DMS153 (cell line): ENCODE measurements around the gene AVPR1B.
A peak's percentile ranks its signal among the peaks of the same experiment; 100 is the strongest.

Experiments used
- DNase-seq: peaks from one replicate; lab custom pipeline; 2025; lab: John Stamatoyannopoulos, UW

The AVPR1B gene

GRCh38 chr1:206112600-206113301 lies 4.4 kb downstream of the AVPR1B start:
- peak; percentile 48 for DNase-seq

GRCh38 chr1:206111271-206111927 lies 5.8 kb downstream of the AVPR1B start:
- no peak for DNase-seq

GRCh38 chr1:206110820-206111219 lies 6.4 kb downstream of the AVPR1B start:
- no peak for DNase-seq

GRCh38 chr1:206110161-206110560 lies 7.0 kb downstream of the AVPR1B start:
- no peak for DNase-seq

- DNase-seq = no peak
Measured at GRCh38 chr1:206109718-206110117, 7.5 kb downstream of the AVPR1B start.

- no peak for DNase-seq
Measured at GRCh38 chr1:206108635-206109034, 8.6 kb downstream of the AVPR1B start.

GRCh38 chr1:206107168-206107544 lies 10.0 kb downstream of the AVPR1B start:
- DNase-seq = no peak

GRCh38 chr1:206106328-206107167 lies 10.6 kb downstream of the AVPR1B start:
- DNase-seq = peak; percentile 57

GRCh38 chr1:206105464-206105995 lies 11.7 kb downstream of the AVPR1B start:
- DNase-seq = no peak

GRCh38 chr1:206103979-206104378 lies 13.2 kb downstream of the AVPR1B start:
- DNase-seq = no peak

- DNase-seq = no peak
Measured at GRCh38 chr1:206102292-206102936, 14.8 kb downstream of the AVPR1B start.

- no peak for DNase-seq
Measured at GRCh38 chr1:206101351-206102045, 15.7 kb downstream of the AVPR1B start.

- DNase-seq = no peak
Measured at GRCh38 chr1:206100226-206100815, 16.9 kb downstream of the AVPR1B start.

GRCh38 chr1:206098242-206098919 lies 18.8 kb downstream of the AVPR1B start:
- DNase-seq = no peak

- DNase-seq = no peak
Measured at GRCh38 chr1:206097381-206097780, 19.8 kb downstream of the AVPR1B start.

- DNase-seq = no peak
Measured at GRCh38 chr1:206094024-206094423, 23.2 kb downstream of the AVPR1B start.

- no peak for DNase-seq
Measured at GRCh38 chr1:206089341-206089740, 27.8 kb downstream of the AVPR1B start.

GRCh38 chr1:206087091-206087490 lies 30.1 kb downstream of the AVPR1B start:
- DNase-seq = no peak

GRCh38 chr1:206083750-206084149 lies 33.4 kb downstream of the AVPR1B start:
- no peak for DNase-seq
